HG03064 (cell line): ENCODE data around the gene DPY19L3.
"Not testable (repeated sequence)": the region's sequence is repeated elsewhere in the genome, so short reads cannot be mapped to it uniquely, and the experiment has no call there.

Source experiments
- ATAC-seq: cut with Tn5 transposase; IDR thresholded peaks from one replicate; pipeline ENCODE4 v1.9.1; 2021; ENCODE audit warnings: low read depth; ENCODE audit not compliant: unreplicated experiment

DPY19L3 gene

DNA sequence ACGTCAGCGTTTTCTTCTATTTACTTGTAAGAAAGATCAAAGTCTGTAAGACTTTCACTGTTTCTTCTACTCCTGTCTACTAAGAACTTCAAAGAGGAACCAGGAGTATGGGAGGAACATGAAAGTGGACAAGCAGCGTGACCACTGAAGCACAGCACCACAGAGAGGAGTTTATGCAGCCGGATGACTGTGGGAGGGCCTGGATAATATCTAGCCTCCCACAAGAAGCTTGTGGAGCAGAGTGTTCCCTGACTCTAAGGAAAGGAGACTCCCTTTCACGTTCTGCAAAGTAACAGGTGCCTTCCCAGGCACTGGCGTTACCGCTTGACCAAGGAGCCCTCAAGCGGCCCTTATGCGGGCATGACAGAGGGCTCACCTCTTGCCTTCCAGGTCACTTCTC is 91.8 kb downstream of the DPY19L3 start:
- ATAC-seq: no peak

DNA sequence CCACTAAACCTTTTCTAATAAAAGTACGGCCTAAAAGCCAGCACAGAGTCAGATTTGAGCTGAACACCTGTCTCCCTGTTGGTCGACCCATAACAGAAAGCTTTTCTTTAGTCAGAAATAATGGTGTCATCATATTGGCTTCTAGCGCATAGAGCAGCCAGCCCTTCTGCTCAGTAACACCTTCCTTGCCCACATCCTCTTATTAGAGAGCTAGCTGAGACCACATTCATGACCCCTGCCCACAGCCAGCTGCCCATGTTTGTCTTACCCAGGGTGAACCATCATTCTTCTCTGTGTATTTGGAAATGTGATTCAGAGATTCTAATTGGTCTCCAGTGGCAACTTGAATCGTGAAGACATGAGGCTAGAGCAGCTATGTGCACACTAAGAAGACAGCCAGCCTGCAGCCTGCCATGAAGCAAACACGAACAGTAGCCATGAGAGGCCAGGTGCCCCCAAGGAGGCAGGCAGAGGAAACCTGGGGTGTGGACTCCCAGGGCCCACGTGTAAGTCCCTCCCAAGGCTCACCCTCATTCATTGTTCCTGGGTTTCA is 93.2 kb downstream of the DPY19L3 start:
- ATAC-seq: no peak

DNA sequence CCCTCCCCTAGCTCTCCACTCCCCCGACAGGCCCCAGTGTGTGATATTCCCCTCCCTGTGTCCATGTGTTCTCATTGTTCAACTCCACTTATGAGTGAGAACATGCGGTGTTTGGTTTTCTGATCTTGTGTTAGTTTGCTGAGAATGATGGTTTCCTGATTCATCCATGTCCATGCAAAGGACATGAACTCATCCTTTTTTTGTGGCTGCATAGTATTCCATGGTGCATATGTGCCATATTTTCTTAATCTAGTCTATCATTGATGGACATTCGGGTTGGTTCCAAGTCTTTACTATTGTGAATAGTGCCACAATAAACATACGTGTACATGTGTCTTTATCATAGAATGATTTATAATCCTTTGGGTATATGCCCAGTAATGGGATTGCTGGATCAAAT is 106.9 kb downstream of the DPY19L3 start:
- ATAC-seq: not testable (repeated sequence)

DNA sequence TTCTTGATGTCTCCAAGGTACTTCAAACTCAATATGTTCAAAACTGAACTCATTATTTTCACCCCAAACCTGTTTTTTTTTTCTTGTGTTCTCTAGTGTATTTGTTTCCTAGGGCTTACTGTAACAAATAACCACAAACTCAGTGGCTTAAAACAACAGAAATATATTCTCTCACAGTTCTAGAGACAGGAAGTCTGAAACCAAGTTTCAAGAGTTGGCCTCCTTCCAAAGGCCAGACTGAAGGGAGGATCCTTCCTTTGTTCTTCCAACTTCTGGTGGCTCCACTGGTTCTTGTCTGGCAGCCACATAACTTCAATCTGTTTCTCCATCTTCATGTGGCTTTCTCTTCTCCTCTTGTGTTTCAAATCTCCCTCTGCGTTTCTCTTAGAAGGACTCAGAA is 113.5 kb downstream of the DPY19L3 start:
- ATAC-seq: no peak

DNA sequence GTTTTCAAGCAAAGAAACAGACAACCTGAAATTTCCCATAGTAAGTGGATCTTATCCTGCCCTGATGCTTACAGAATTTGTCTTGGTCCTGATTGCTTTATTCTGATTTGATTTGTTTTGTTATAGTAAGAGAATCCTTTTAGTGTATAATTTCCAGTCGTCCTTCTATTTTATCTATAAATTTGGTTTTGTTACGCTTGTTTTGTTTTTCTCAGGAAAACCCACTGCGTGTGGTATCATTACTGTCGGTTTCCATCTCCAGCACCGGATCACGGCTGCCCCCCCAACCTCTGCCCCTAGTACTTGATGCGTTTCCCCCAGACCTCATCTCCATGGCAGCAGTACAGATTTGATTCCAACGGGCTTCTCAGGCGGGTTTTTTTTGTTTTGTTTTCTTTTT is 117.4 kb downstream of the DPY19L3 start:
- ATAC-seq: no peak

DNA sequence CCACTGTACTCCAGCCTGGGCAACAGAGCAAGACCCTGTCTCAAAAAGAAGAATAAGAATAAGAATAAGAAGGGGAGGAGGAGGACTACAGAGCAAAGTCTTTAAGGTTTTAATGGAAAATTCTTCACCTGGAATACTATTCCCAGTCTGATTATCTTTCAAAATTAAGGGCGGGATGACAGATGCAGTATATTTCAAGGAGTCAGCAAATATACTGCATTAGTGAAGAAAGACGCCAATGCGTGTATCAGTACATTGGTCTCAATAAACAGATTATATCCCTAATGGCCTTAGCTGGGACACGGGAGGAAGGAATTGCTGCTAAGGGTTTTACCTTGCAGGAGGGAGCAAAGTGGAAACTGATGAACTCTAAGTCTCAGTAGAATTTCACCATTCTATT is 121.3 kb downstream of the DPY19L3 start:
- ATAC-seq: no peak

DNA sequence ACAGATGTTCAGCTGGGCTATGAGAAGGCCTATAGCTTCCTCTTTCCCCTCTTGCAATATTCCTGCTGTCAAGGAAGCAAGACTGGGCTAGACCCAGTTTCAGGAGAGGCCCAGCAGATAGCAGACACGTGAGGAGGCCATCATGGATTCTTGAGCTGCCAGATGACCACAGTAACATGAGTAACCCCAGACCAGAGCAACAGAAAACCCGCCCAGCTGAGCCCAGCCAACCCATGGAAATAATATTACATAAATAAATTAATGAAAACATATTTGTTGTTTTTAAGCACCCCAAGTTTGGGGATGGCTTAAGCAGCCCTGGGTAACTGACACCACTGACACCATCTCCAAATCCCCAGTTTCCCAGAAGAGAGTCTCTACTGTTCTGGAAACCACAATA is 125.2 kb downstream of the DPY19L3 start:
- no peak for ATAC-seq

DNA sequence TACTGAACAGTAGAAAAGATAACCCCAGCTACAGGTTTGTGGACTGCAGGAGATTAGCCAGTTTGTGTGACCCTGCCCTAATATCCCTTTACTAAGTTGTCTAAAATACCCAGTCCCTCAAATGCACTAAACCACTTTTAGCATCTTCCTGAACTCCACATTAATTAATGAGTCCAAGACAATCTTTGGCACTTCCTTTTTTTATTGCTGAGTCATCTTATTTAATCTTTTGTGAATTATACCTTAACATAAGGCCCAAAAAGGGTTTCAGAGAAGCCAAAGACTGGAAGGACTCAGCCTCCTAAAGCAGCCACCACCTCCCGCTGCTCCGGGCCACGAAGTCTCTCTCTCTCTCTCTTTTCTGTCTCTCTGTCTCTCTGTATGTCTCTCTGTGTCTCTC is 126.7 kb downstream of the DPY19L3 start:
- ATAC-seq: no peak
